Amniotic stem cell (primary cell): Measurements from ENCODE around the gene EPB41L2.

Source experiments
- DNase-seq: peaks from one replicate; lab custom pipeline; 2025; lab: John Stamatoyannopoulos, UW

EPB41L2 gene

DNA sequence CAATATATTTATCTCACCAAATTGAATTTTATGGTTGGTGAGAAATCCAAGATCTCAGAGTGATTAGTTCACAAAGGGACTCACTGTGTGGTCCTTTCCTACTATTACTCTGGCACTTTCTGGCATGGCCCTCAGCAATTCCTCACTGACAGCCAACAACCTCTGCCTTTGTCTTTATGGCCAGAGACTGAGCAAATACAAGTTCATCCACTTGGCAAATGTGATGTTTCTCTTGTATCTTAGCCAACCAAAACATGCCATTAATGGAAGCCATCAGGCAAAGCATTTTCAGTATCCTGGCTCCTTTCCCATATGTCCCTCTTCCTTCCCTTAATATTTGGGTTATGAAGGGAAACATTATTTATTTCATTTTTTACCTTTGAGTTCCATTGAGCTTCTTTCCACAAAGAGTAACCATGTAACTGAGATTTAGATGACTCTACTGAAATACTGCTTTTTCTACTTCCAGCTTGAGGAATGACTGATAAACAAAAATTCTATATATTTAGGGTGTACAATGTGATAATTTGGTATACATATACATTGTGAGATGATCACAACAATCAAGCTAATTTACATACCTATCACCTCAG is 266.6 kb downstream of the EPB41L2 start:
- no peak for DNase-seq

DNA sequence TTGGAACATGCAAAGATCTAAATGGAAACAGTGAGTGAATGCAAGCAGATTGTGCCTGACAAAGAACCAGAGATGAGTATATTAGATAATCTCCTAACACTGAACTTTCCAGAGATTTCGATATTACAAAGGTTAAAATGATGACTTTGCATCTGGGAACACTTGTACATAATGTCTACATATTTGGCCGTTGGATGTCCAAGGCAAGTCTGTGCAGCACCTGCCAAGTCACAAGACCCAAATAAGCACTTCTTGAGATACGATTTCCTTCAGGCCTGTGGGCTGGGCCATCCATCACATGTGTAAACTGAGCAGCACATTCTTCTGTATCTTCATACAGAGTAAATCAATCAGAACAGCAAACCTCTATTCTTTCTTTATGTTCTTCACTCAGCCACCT is 268.3 kb downstream of the EPB41L2 start:
- DNase-seq: no peak

DNA sequence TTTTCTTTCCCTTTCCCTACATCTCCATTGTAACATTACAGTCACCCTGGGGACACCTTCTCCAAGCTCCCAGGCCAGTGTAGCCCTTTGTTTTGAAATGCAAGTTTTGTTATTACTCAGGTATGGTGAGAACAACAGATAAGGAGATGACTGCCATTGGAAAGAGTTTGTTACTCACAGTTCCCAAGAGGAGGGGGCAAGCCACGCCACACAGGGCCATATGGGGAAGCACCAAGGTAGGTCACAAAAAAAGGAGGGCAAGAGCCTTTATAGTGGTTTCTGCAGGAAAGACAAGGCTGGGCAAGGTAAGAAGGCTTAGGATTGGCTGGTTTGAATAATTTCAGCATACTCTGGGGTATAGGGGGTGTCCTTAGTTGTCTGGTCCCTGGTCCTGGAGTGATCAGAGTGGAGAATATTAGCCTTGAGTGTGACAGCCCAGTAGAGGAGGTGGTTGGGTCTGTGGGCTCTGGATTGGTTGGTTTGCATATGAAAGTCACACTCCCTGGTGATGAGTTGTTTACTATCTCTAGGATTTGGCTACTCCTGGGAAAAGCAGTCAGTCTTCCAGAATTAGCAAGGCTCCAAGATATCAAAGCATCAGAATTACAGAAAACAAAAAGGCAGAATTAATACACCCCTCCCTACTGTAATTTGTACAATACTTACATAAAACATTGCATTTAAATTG is 268.9 kb downstream of the EPB41L2 start:
- DNase-seq: no peak
